Neural crest cell (in vitro differentiated cells): Measurements from ENCODE around the gene SEMA6C. TPM values are rescaled to one million over a fixed set of nuclear protein-coding genes. Genes with fewer than 3 reads are reported as not detected.

ENCODE experiments used
- DNase-seq: peaks from one replicate; pipeline ENCODE4 v3.0.0; 2021; ENCODE audit warnings: low read depth, mixed read lengths, low spot score
- H3K27ac Mint-ChIP-seq: one replicate; pipeline ENCODE4 v1.8.0; 2021; ENCODE audit warnings: mild to moderate bottlenecking, mixed read lengths; ENCODE audit not compliant: unreplicated experiment
- H3K27me3 Mint-ChIP-seq: 2 replicates; pipeline ENCODE4 v1.8.0; 2021; ENCODE audit warnings: low read depth, mild to moderate bottlenecking, mixed read lengths
- H3K36me3 Mint-ChIP-seq: 2 replicates; pipeline ENCODE4 v1.8.0; 2021; ENCODE audit warnings: low read depth, mild to moderate bottlenecking, mixed read lengths
- H3K4me1 Mint-ChIP-seq: 2 replicates; pipeline ENCODE4 v1.8.0; 2021; ENCODE audit warnings: mixed read lengths
- H3K4me3 Mint-ChIP-seq: one replicate; pipeline ENCODE4 v1.8.0; 2021; ENCODE audit warnings: mild to moderate bottlenecking, mixed read lengths
- H3K9me3 Mint-ChIP-seq: 2 replicates; pipeline ENCODE4 v1.8.0; 2021; ENCODE audit warnings: mixed read lengths
- CTCF ChIP-seq: fragments of 200-600 bp; sonication (generic); conservative IDR thresholded peaks from 2 replicates; pipeline ENCODE4 v1.5.0; 2021; ENCODE audit warnings: antibody characterized with exemption, mild to moderate bottlenecking
- total RNA-seq: library from RNA; stranded (reverse); gene quantifications from 2 replicates; pipeline ENCODE4 v1.2.1, GENCODE V29; 2021

SEMA6C gene
- total RNA-seq, 1 donor from 2014 or later: 30.7 TPM

GRCh38 chr1:151145304-151146071, 943 bp downstream of the SEMA6C start:
- Mint-ChIP-seq H3K4me1 (peaks cover 34% of the 10 kb centered on the region), H3K27me3 (peaks cover 3% of the 10 kb centered on the region), H3K9me3 (no peaks in the 10 kb centered on the region), H3K4me3 (peak overlapping the region; percentile 88), H3K27ac (no peak overlapping the region), H3K36me3 (no peaks in the 10 kb centered on the region)
- no peak for TF ChIP-seq CTCF
- peak; percentile 30 for DNase-seq

- Mint-ChIP-seq H3K27me3 (peaks cover 3% of the 10 kb centered on the region), H3K9me3 (no peaks in the 10 kb centered on the region), H3K4me1 (peaks cover 34% of the 10 kb centered on the region), H3K36me3 (no peaks in the 10 kb centered on the region), H3K27ac (peak overlapping the region; percentile 51), H3K4me3 (peak overlapping the region; percentile 88)
- no peak for TF ChIP-seq CTCF
- no peak for DNase-seq
Observed at GRCh38 chr1:151144474-151145303, 1.7 kb downstream of the SEMA6C start.

- H3K4me1 Mint-ChIP-seq: peaks cover 34% of the 10 kb centered on the region
- peaks cover 3% of the 10 kb centered on the region for H3K27me3 Mint-ChIP-seq
- no peaks in the 10 kb centered on the region for H3K36me3 Mint-ChIP-seq
- peak overlapping the region; percentile 75 for H3K27ac Mint-ChIP-seq
- no peak for DNase-seq
- peak overlapping the region; percentile 88 for H3K4me3 Mint-ChIP-seq
- TF ChIP-seq CTCF: no peak
- no peaks in the 10 kb centered on the region for H3K9me3 Mint-ChIP-seq
Observed at GRCh38 chr1:151143986-151144385, 2.4 kb downstream of the SEMA6C start.

DNA sequence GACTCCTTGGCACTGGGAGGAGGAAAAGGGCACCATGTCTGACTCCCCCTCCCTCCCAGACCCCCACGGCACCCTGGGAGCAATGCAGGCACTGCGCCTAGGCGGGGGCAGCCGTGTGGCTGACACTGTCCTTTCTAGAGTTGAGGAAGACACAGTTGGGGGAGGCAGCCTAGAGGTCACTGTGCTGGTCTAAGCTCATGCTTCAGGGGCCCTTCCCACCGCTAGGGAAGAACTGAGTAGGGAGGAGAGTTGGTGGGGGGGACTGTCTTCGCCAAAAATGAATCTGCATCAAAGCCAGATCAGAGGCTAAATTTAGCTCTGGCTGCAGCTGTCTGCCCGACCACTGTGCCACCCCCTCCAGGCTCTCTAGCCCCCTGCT, 3.4 kb downstream of the SEMA6C start:
- peaks cover 3% of the 10 kb centered on the region for H3K27me3 Mint-ChIP-seq
- H3K9me3 Mint-ChIP-seq: no peaks in the 10 kb centered on the region
- peak overlapping the region; percentile 88 for H3K4me3 Mint-ChIP-seq
- DNase-seq: no peak
- H3K27ac Mint-ChIP-seq: no peak overlapping the region
- no peaks in the 10 kb centered on the region for H3K36me3 Mint-ChIP-seq
- TF ChIP-seq CTCF: no peak
- peaks cover 34% of the 10 kb centered on the region for H3K4me1 Mint-ChIP-seq

DNA sequence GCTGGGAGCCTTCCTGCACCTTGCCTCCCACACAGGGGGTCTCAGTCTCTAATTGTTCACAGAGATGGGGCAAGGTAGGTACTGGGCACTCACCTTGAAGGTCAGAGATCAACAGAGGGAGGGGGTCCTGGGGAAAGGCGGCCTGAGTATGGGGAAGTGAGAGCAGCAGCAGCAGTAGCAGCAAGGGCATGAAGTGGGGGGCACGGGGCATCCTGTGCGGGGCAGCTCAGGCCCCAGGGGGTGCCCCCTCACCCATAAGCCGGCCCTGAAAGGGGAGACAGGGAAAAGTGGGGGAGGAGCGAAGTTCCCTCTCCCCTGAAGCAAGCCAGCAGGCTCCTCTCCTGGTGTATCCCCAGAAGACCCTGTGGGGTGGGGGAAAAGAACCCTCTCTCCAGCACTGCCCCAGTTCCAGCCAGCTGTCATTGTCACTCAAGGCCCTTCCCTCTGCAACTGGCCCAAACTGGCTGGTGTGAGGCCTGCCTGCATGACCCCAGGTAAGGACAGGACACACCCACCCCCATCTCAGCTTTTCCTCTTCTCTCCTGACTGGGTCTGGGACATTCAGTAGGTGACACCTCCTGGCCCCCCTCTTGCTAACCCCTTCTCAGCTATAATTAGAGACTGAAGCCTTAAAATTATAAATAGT, 3.9 kb downstream of the SEMA6C start:
- TF ChIP-seq CTCF: no peak
- H3K4me3 Mint-ChIP-seq: no peak overlapping the region
- H3K36me3 Mint-ChIP-seq: no peaks in the 10 kb centered on the region
- no peak overlapping the region for H3K27ac Mint-ChIP-seq
- H3K9me3 Mint-ChIP-seq: no peaks in the 10 kb centered on the region
- peaks cover under 1% of the 10 kb centered on the region for H3K27me3 Mint-ChIP-seq
- DNase-seq: no peak
- H3K4me1 Mint-ChIP-seq: peaks cover 34% of the 10 kb centered on the region
